ENCODE data around the gene TIPRL. TPM values are rescaled to one million over a fixed set of nuclear protein-coding genes. Genes with fewer than 3 reads are reported as not detected.

Gene TIPRL
- total RNA-seq, 2 donors from 2014 or later = 4.9 to 10.1 TPM

- peaks cover 0 to 3% of the 10 kb centered on the region in 2 donors for H3K36me3 ChIP-seq (replicated peaks in 1 of 2; ENCODE audit: insufficient read depth in 1 of 2, low read depth in 2 of 2)
- DNase-seq = no peak
- ATAC-seq = no peak
- H3K27ac ChIP-seq = no peak overlapping the region
- no peak overlapping the region for H3K4me3 ChIP-seq
- H3K9me3 ChIP-seq = no peaks in the 10 kb centered on the region
- H3K4me1 ChIP-seq = no peaks in the 10 kb centered on the region
- no peaks in the 10 kb centered on the region for H3K27me3 ChIP-seq
- intact Hi-C loops (cut with DNase I) = no loop called here
- TF ChIP-seq POLR2A (IDR thresholded peaks at IDR 0.05) = no peak
- TF ChIP-seq CTCF (IDR thresholded peaks at IDR 0.05) = no peak
Measured at GRCh38 chr1:168187177-168187576, 8.4 kb downstream of the TIPRL start.

GRCh38 chr1:168190403-168190802 lies 11.6 kb downstream of the TIPRL start:
- no peaks in the 10 kb centered on the region for H3K27me3 ChIP-seq
- WGBS, 2 donors = 68 to 76% methylated on average over 2 of the region's 2 CpGs

GRCh38 chr1:168195199-168196135 lies 16.7 kb downstream of the TIPRL start:
- no peak overlapping the region for H3K27ac ChIP-seq
- no peak overlapping the region for H3K4me3 ChIP-seq
- no peaks in the 10 kb centered on the region for H3K4me1 ChIP-seq
- 94 to 99% methylated on average over 4 of the region's 4 CpGs for WGBS, 2 donors
- no peaks in the 10 kb centered on the region for H3K27me3 ChIP-seq
- intact Hi-C loops (cut with DNase I) = no loop called here
- no peaks in the 10 kb centered on the region for H3K9me3 ChIP-seq
- no peak for ATAC-seq
- no peak for DNase-seq
- TF ChIP-seq CTCF (IDR thresholded peaks at IDR 0.05) (no peak), POLR2A (IDR thresholded peaks at IDR 0.05) (no peak)
- H3K36me3 ChIP-seq (replicated peaks in 1 of 2; ENCODE audit: insufficient read depth in 1 of 2, low read depth in 2 of 2) = peaks cover 0 to 9% of the 10 kb centered on the region in 2 donors

More at GRCh38 chr1:168190403-168190802, 11.6 kb downstream of the TIPRL start:
- no peak overlapping the region for H3K27ac ChIP-seq
- H3K4me1 ChIP-seq = no peaks in the 10 kb centered on the region
- peaks cover 0 to 3% of the 10 kb centered on the region in 2 donors for H3K36me3 ChIP-seq (replicated peaks in 1 of 2; ENCODE audit: insufficient read depth in 1 of 2, low read depth in 2 of 2)
- intact Hi-C loops (cut with DNase I) = no loop called here
- DNase-seq (no peak), ATAC-seq (no peak)
- TF ChIP-seq POLR2A (IDR thresholded peaks at IDR 0.05) (no peak), CTCF (IDR thresholded peaks at IDR 0.05) (no peak)
- H3K9me3 ChIP-seq = no peaks in the 10 kb centered on the region
- no peak overlapping the region for H3K4me3 ChIP-seq

- TF ChIP-seq CTCF (IDR thresholded peaks at IDR 0.05) = no peak
- TF ChIP-seq POLR2A (IDR thresholded peaks at IDR 0.05) = no peak
- ATAC-seq = no peak
- no peaks in the 10 kb centered on the region for H3K27me3 ChIP-seq
- H3K36me3 ChIP-seq (replicated peaks in 1 of 2; ENCODE audit: insufficient read depth in 1 of 2, low read depth in 2 of 2) = peaks cover 0 to 6% of the 10 kb centered on the region in 2 donors
- intact Hi-C loops (cut with DNase I) = no loop called here
- no peaks in the 10 kb centered on the region for H3K9me3 ChIP-seq
- H3K4me1 ChIP-seq = no peaks in the 10 kb centered on the region
- no peak overlapping the region for H3K4me3 ChIP-seq
- DNase-seq = no peak
- no peak overlapping the region for H3K27ac ChIP-seq
- 57 to 58% methylated on average over 3 of the region's 3 CpGs for WGBS, 2 donors
Measured at GRCh38 chr1:168199056-168199455, 20.3 kb downstream of the TIPRL start.
